ENCODE results near the gene ZNF234.
"Not testable (repeated sequence)": the region's sequence is repeated elsewhere in the genome, so short reads cannot be mapped to it uniquely, and the experiment has no call there.

The ZNF234 gene

DNA sequence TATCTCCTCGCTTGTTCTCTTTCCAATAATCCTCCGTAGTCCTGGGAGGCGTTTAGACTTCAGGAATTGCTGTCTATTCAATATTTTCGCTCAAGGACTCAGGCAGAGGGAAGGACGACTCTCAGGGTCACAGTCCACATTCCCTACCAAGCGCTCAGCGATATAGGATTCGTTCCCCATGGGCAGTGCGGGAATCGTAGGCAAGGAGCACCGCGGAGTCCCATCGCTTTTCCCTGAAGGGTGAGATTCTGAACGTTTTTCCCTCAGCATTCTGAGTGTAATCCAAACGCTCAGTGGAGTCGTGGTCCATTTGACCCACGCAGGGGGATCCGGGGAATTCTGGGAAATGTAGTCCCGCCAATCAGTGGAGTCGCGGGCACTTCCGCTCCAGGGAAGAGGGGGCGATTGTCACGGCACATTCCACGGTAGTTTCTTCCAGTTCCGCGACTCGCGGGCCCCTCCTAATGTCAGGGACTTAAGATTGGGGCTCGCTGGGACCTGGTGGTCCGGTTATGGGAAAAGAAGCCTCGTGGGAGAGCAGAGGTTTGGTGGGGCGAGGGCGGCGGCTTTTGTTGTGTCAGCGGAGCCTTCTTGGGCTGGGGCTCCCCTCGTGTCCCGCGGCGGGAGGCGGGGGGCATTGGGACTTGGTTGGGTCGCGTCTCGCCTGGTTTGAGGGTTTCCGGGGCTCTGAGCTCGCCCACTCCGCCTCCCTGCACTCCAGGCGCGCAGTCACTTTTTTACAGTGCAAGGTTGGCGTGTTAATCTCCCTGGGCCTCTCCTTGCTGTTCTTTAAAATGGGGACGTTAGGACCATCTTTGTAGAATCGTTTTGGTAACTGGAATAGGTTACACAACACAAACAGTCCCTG lies at the start of gene ZNF234:
Gene ZNF234, plus strand, starts transcription at position 364 of the 868 bp plus-strand sequence. CDS start 3,079 bp downstream, outside the sequence.
- DNase-seq = peak; percentile 91

- DNase-seq = no peak
Measured at GRCh38 chr19:44092108-44092507, 49.2 kb upstream of the ZNF234 start.

- peak; percentile 95 for DNase-seq
Measured at GRCh38 chr19:44093931-44094765, 47.2 kb upstream of the ZNF234 start, which contains the start of gene ZNF224. Gene ZNF224 (plus strand): TSS chr19:44094361. CDS start chr19:44097874, 3,513 bp downstream.

- DNase-seq = no peak
Measured at GRCh38 chr19:44107751-44108150, 33.6 kb upstream of the ZNF234 start.

DNA sequence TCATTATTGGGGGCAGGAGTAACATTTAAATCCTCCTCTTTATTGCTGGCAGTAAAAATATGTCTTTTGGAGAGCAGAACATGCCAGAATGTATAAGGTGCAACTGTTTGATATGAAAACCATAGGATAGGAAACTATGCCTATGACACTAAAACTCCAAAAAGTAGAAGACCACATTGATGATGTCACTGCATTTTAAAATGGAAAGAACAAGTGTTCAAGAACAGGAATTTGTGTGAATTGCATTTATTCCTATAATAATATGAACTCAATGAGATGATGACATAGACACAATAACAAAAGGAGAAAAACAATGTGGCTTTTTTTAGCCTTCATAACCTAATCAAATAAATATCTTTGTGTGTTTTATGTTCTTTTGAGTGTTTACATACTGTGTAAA lies 31.9 kb upstream of the ZNF234 start:
- no peak for DNase-seq

DNA sequence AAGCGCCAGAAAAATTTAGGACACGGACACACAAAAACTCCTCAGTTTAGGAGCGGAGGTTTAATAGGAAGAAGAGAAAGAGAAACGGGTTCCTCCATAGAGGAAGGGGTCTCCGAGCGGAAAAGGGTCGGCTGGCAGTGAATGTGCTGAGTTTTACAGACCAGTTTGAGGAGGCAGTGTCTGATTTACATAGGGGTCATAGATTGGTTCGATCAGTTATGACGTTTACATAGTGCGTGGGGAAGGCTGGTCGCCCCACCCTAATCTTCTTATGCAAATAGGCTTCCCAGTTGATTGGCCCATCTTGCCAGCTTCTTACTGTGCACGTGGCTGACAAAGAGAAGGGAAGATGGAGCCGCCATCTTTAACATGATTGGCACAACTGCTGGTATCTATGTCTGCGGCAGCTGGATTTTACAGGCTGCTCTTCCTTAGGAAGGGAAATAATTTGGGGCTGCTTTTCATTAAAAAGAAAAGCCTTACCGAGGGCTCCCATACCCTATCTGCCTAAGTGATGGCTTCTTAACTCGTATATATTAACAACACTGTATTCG lies 29.4 kb upstream of the ZNF234 start:
- peak; percentile 89 for DNase-seq

GRCh38 chr19:44112802-44113137 lies 28.6 kb upstream of the ZNF234 start:
- DNase-seq = no peak

DNA sequence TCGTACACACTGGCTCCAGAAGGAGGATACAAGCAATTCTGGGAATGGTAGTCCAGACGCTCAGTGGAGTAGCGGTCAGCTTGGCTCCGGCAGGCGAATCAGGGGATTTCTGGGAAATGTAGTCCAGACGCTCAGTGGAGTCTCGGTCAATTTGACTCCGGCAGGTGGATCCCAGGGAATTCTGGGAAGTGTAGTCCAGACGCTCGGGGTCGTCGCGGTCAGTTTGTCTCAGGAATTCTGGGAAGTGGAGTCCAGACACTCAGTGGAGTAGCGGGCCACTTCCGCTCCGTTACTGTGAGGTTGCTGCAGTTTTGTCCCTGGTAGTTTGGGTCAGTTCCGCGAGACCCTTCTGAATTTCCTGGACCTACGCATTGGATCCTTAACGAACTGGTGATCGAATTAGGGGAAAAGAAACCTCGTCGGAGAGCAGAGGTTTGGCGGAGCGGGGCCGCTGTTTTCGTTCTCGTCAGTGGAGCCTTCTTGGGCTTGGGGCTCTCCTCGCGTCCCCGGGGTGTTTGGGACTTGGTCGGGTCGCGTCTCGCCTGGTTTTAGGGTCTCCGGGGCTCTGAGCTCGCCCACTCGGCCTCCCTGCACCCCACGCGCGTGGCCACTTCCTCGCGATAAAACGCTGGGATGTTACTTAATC lies 28.1 kb upstream of the ZNF234 start, which contains the start of gene ZNF225:
Gene ZNF225, plus strand, starts transcription at position 262 of the 646 bp plus-strand sequence. CDS start 2,429 bp downstream, outside the sequence.
- DNase-seq = peak; percentile 99

DNA sequence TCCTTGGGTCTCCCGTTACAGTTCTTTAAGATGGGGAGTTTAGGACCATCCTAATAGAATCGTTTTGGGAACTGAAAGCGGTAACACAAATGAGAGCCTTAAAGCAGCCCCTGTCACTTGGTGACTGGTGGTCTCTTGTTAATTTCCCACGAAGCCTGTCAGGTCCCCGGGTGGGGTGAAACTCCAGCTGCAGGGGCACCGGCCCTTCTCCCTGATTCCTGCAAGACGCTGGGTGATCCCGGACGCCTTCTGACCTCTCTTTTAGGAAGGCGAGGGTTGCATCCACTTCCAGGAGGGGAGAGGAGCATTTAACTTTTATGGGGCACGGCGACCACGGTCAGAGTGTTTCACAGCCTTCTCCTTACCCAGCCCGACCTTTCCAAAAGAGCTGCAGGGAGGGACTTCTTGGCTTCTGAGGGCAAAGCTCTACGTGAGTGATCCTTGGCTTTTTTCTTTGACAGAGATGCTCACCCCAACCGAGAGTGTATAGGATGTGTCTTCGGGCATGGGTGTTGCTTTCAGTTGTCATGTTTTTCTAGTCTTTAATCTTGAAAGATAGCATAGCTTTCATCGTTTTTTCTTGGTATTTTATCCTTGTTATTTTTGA lies 27.5 kb upstream of the ZNF234 start:
- peak; percentile 18 for DNase-seq

- DNase-seq = not testable (repeated sequence)
Measured at GRCh38 chr19:44121162-44121561, 20.2 kb upstream of the ZNF234 start.

DNA sequence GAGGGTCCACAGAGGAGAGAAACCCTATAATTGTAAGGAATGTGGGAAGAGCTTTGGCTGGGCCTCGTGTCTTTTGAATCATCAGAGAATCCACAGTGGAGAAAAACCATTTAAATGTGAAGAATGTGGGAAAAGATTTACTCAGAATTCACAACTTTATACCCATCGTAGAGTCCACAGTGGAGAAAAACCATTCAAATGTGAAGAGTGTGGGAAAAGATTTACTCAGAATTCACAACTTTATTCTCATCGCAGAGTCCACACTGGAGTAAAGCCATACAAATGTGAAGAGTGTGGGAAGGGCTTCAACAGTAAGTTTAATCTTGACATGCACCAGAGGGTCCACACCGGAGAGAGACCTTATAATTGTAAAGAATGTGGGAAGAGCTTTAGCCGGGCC lies 9.4 kb upstream of the ZNF234 start:
- no peak for DNase-seq

- peak; percentile 37 for DNase-seq
Measured at GRCh38 chr19:44142059-44142433, 692 bp downstream of the ZNF234 start.

DNA sequence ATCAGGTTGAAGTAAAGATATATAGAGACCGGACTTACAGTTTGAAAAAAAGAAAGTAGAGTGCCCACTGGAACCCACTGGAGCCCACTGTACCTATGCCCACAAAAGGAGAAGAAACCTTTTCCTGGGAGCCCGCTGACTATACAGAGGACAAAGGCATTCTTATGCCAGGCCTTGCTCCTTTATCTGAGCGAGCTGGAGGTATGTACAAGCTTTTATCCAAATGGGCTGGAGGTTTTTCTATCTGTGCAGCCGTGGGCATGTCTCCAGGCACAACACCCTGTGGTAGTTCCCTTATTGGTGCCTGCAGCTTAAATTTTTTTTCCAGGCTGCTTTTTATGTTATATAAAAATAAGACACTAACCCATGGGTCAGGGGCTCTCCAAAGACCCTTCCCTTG lies 8.4 kb downstream of the ZNF234 start:
- DNase-seq = no peak

GRCh38 chr19:44151491-44151890 lies 10.1 kb downstream of the ZNF234 start:
- no peak for DNase-seq

DNA sequence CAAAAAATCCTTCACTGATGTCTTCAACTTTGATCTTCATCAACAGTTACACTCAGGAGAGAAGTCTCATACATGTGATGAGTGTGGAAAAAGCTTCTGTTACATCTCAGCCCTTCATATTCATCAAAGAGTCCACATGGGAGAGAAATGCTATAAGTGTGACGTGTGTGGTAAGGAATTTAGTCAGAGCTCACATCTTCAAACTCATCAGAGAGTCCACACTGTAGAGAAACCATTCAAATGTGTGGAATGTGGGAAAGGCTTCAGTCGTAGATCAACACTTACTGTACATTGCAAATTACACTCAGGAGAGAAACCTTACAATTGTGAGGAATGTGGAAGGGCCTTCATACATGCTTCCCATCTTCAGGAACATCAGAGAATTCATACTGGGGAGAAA lies 15.1 kb downstream of the ZNF234 start:
- no peak for DNase-seq

DNA sequence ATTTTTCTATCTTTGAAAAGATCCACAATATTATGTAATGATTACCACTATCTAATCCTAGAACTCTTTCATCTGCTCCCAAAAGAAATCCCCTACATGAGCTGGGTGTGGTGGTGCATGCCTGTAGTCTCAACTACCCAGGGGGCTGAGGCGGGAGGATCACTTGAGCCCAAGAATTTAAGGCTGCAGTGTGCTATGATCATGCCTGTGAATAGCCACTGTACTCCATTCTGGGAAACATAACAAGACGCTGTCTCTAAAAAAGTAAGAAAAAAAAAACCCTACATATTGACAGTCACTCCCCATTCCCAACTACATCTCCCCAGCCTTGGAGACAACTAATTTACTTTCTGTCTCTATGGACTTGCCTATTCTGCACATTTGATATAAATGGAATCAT lies 22.4 kb downstream of the ZNF234 start:
- DNase-seq = no peak

GRCh38 chr19:44164327-44164672 lies 22.9 kb downstream of the ZNF234 start:
- DNase-seq = no peak

DNA sequence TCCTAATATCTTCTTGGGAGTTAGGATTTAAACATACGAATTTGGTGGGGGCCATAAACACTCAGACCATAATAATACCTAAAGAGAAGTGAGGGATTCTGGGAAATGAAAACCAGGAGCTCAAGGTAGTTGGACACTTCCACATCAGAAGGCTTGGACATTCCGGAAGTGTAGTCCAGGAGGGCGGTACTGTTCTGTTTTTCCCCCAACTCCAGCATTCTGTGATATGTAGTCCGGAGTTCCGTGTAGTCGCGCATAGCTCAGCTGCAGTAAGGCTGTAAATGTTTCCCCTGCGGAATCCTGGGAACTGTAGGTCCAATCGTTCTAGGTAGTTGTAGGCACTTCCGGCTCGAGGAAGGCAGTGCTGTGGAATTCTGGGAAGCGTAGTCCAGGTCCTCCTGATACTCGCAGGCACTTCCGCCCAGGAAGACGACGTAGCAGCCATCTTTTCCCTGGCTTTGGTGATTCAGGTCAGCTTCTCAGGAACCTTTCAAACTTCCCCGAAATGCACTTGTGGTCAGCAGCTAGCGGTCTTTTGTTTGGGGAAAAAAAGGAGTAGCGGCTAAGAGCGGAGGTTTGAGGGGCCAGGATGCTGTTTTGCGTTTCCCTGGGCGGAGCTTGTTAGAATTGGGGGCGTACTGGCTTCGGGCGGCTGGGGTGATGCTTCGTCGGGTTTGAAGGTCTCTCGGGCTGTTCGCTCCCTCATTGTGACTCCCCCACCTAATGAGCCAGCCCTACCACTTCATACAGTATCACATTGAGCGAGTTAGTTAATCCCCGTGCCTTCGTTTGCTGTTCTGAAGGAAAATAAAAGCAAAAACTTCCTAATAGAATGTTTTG lies 23.5 kb downstream of the ZNF234 start, which contains the start of gene ZNF226:
Gene ZNF226, plus strand, starts transcription at position 428 of the 840 bp plus-strand sequence. CDS start 4,981 bp downstream, outside the sequence.
- DNase-seq = peak; percentile 99

- not testable (repeated sequence) for DNase-seq
Measured at GRCh38 chr19:44170660-44171059, 29.3 kb downstream of the ZNF234 start.

GRCh38 chr19:44176590-44176989 lies 35.2 kb downstream of the ZNF234 start:
- DNase-seq = no peak

DNA sequence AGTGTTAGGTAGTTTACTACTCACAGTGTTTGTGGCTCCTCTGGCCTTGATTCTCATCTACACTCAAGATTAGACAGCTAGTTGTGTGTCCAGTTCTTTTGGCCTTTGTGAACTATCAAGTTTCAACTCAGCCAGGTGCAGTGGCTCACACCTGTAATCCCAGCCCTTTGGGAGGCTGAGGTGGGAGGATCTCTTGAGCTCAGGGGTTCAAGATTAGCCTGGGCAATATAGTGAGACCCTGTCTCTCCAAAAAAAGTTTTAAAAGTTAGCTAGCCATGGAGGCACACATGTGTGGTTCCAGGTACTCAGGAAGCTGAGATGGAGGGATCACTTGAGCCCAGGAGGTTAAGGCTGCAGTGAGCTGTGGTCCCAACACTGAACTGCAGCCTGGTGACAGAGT lies 39.6 kb downstream of the ZNF234 start:
- no peak for DNase-seq

Data from EL (cell line).